HG03432 (cell line): ENCODE results near the gene EHD2.
"Not testable (repeated sequence)": the region's sequence is repeated elsewhere in the genome, so short reads cannot be mapped to it uniquely, and the experiment has no call there.

Experiments
- ATAC-seq: cut with Tn5 transposase; IDR thresholded peaks from one replicate; pipeline ENCODE4 v1.9.1; 2021; ENCODE audit warnings: mild to moderate bottlenecking, moderate library complexity; ENCODE audit not compliant: unreplicated experiment

The EHD2 gene

GRCh38 chr19:47746129-47746528, 32.9 kb downstream of the EHD2 start:
- not testable (repeated sequence) for ATAC-seq

GRCh38 chr19:47749326-47749725, 36.1 kb downstream of the EHD2 start:
- ATAC-seq, result no peak

- no peak for ATAC-seq
Observed at GRCh38 chr19:47750752-47751151, 37.5 kb downstream of the EHD2 start.

- ATAC-seq, result no peak
Observed at GRCh38 chr19:47752440-47753211, 39.4 kb downstream of the EHD2 start.

- no peak for ATAC-seq
Observed at GRCh38 chr19:47754206-47755064, 41.2 kb downstream of the EHD2 start.

GRCh38 chr19:47755065-47755761, 42.0 kb downstream of the EHD2 start:
- no peak for ATAC-seq

GRCh38 chr19:47755762-47756626, 42.8 kb downstream of the EHD2 start:
- no peak for ATAC-seq

- ATAC-seq, result no peak
Observed at GRCh38 chr19:47756627-47756929, 43.4 kb downstream of the EHD2 start.

- no peak for ATAC-seq
Observed at GRCh38 chr19:47756953-47757608, 43.9 kb downstream of the EHD2 start.

GRCh38 chr19:47757617-47758442, 44.6 kb downstream of the EHD2 start:
- ATAC-seq, result no peak

- no peak for ATAC-seq
Observed at GRCh38 chr19:47758443-47758804, 45.2 kb downstream of the EHD2 start.

- ATAC-seq, result no peak
Observed at GRCh38 chr19:47760632-47760999, 47.4 kb downstream of the EHD2 start.

- no peak for ATAC-seq
Observed at GRCh38 chr19:47761566-47761965, 48.3 kb downstream of the EHD2 start.

- ATAC-seq, result no peak
Observed at GRCh38 chr19:47762151-47762550, 48.9 kb downstream of the EHD2 start.

GRCh38 chr19:47762615-47763308, 49.5 kb downstream of the EHD2 start:
- ATAC-seq, result no peak

- ATAC-seq, result not testable (repeated sequence)
Observed at GRCh38 chr19:47764705-47765104, 51.5 kb downstream of the EHD2 start.

GRCh38 chr19:47765523-47766358, 52.5 kb downstream of the EHD2 start:
- ATAC-seq, result no peak

GRCh38 chr19:47766359-47766620, 53.1 kb downstream of the EHD2 start:
- no peak for ATAC-seq
